Stimulated activated naive B cell treated with anti-CD40 and anti-IgM and Interleukin-4, amounts not matched to agents 10 μg/mL and 1 μg/mL and 100 μg/mL, for 72 hours (primary cell): ENCODE results near the gene NFE2L2.
"Not testable (repeated sequence)": the region's sequence is repeated elsewhere in the genome, so short reads cannot be mapped to it uniquely, and the experiment has no call there.

Source experiments
- ATAC-seq, 2 donors: fragments of 150-1000 bp; cut with Tn5 transposase; replicated peaks; 2 replicates each; pipeline ENCODE4 v1.10.0; 2021; ENCODE audit warnings: moderate library complexity in 1 of 2
- DNase-seq: peaks from one replicate; pipeline ENCODE4 v3.0.0; 2021
- H3K27ac Mint-ChIP-seq: one replicate; pipeline ENCODE4 v1.8.0; 2022; ENCODE audit warnings: mild to moderate bottlenecking, mixed read lengths
- H3K27me3 Mint-ChIP-seq, 2 donors: one replicate each; pipeline ENCODE4 v1.8.0; 2022; ENCODE audit warnings: mixed read lengths in 2 of 2
- H3K36me3 Mint-ChIP-seq, 2 donors: one replicate each; pipeline ENCODE4 v1.8.0; 2022; ENCODE audit warnings: mixed read lengths in 2 of 2, mild to moderate bottlenecking in 1 of 2
- H3K4me1 Mint-ChIP-seq, 2 donors: one replicate each; pipeline ENCODE4 v1.8.0; 2022; ENCODE audit warnings: mixed read lengths in 2 of 2, mild to moderate bottlenecking in 1 of 2
- H3K4me3 Mint-ChIP-seq, 2 donors: one replicate each; pipeline ENCODE4 v1.8.0; 2022; ENCODE audit warnings: mild to moderate bottlenecking in 2 of 2, mixed read lengths in 2 of 2, moderate library complexity in 1 of 2
- H3K9me3 Mint-ChIP-seq, 2 donors: one replicate each; pipeline ENCODE4 v1.8.0; 2022; ENCODE audit warnings: mixed read lengths in 2 of 2, mild to moderate bottlenecking in 1 of 2

NFE2L2 gene

DNA sequence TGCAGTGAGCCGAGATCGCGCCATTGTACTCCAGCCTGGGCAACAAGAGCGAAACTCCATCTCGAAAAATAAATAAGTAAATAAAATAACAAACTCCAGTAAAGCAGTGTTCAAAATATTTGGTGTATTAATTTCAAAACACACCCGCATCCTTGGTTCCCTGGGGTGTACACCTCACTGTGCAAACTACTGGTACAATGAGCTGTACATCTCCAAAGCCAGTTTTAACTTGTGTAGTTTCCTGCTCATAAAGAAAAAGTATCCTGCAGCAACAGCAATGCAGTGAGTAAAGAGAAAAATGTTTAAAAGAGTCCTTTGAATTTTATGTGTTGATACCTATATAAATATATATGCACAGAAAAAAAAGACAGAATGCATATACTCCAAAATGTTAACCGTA lies 4.4 kb upstream of the NFE2L2 start:
- no peaks in the 10 kb centered on the region for H3K9me3 Mint-ChIP-seq
- H3K27ac Mint-ChIP-seq: no peak overlapping the region
- ATAC-seq: no peak
- H3K4me1 Mint-ChIP-seq: peaks cover 13 to 20% of the 10 kb centered on the region in 2 donors
- no peak overlapping the region for H3K4me3 Mint-ChIP-seq
- H3K36me3 Mint-ChIP-seq: no peaks in the 10 kb centered on the region
- H3K27me3 Mint-ChIP-seq: no peaks in the 10 kb centered on the region
- DNase-seq: no peak

DNA sequence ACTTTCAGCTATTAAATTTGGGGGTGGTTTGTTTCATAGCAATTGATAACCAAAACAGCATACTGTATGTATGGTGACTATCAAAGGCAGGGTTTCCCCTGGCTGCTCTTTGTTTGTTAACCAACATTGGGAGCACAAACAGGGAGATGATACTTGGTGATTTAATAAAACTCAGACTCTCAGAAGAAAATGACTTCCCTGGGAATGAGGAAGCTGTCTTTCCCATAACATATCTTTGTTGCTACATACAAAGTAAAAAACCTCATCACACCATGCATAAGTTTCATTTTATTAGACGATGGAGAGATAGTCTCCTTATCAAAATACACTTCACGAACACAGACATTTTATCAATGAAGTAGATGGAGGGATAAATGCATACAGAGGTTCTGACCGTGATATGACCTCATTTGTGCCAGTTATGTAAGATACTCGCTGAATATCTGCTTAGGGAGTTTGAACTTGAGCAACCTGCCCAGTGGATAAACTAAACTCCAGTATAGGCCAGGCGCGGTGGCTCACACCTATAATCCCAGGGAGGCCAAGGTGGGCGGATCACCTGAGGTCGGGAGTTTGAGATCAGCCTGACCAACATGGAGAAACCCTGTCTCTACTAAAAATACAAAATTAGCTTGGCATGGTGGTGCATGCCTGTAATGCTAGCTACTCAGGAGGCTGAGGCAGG lies 3.8 kb upstream of the NFE2L2 start:
- Mint-ChIP-seq H3K9me3 (no peaks in the 10 kb centered on the region), H3K4me3 (no peak overlapping the region), H3K27me3 (no peaks in the 10 kb centered on the region), H3K36me3 (peaks cover 1% of the 10 kb centered on the region in 2 donors), H3K4me1 (peaks cover 13 to 20% of the 10 kb centered on the region in 2 donors), H3K27ac (no peak overlapping the region)
- DNase-seq (no peak), ATAC-seq (no peak)

DNA sequence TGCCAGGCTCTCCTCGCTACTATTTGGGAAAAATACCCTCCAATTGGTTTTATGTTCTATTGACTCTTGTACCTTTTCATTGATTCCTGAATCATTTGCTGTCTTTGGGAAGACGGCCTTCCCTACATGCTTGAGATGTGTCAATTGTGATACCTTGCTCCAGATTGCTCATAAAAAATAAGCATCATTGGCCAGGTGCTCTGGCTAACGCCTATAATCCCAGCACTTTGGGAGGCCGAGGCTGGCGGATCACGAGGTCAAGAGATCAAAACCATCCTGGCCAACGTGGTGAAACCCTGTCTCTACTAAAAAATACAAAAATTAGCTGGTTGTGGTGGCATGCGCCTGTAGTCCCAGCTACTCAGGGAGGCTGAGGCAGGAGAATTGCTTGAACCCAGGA lies 2.4 kb upstream of the NFE2L2 start:
- not testable (repeated sequence) for H3K9me3 Mint-ChIP-seq, H3K4me3 Mint-ChIP-seq, DNase-seq, H3K27me3 Mint-ChIP-seq, ATAC-seq
- peaks cover 10 to 12% of the 10 kb centered on the region in 2 donors for H3K36me3 Mint-ChIP-seq
- H3K4me1 Mint-ChIP-seq: peaks cover 17 to 26% of the 10 kb centered on the region in 2 donors
- peak overlapping the region; percentile 16 for H3K27ac Mint-ChIP-seq

DNA sequence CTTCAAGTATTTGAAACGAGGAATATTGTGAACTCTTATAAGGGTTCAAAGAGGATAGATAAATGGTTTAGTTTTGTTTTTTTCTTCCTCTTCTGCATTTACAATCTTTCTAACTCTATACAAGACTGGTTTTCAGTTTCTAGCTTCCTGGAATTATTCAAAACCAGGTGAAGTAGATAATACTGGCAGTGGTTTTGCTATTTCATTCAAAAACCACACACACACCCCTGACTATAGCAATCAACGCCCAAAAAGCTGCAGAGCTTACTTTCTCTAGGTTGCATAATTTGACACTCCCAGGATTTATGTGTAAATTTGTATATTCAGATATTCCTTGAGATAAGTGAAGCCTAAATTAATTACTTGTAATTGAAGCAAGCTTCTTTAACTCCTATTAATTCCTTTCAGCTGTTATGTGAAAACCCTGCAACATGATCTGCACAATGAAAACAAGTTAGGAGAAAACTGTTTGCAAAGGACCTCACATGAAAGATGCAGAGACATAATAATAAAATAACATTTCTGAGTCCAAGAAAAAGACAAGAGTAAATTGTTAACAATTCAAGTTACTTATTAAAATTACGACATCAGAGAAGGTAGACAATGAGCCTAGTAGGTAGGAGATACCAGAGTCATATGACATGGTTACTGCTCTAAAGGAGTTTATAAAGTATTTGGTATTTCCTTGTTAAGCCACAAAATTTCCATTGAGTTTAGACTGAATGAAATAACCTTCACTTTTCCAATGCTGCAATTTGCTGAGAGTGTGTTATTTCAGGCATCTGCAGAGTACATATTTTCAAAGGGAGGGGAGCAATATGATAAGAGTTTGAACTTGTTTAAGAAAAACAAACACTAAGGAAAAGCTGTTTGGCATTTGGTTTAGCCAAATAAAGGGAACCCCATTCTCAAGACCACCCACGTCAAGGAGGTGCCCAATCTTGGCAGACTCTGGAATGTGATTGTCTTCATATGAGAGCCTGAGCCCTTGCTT lies 1.6 kb upstream of the NFE2L2 start:
- Mint-ChIP-seq H3K4me1 (peaks cover 19 to 34% of the 10 kb centered on the region in 2 donors), H3K4me3 (peak overlapping the region; percentile 91 to 93), H3K27ac (peak overlapping the region; percentile 99), H3K36me3 (peaks cover 11 to 12% of the 10 kb centered on the region in 2 donors), H3K9me3 (no peaks in the 10 kb centered on the region), H3K27me3 (no peaks in the 10 kb centered on the region)
- no peak for DNase-seq
- no peak for ATAC-seq

DNA sequence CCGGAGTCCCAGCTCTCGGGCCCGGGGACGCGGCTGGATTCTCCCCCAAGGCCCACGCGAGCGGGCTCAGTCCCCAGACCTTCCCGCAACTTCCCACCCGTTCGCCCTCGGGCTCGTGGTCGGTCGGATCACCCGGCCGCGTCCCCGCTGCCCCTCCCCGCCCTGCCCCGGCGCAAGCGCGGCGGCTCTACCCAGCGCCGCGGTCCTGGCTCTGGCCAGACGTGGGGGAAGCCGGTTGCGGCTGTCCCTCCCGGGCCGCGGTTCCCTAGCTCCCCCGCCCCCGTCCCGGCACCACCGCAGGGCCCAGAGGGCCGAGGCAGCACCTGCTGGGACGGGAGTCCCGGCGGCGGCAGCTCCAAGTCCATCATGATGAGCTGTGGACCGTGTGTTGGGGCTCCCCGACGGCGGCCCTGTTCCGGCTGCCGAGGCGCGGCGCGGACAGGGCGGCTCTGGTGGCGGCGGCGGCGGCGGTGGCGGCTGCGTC lies 276 bp downstream of the NFE2L2 start:
- Mint-ChIP-seq H3K9me3 (no peaks in the 10 kb centered on the region), H3K27ac (peak overlapping the region; percentile 99), H3K4me3 (peak overlapping the region; percentile 91 to 93), H3K36me3 (peaks cover 18 to 20% of the 10 kb centered on the region in 2 donors), H3K27me3 (no peaks in the 10 kb centered on the region), H3K4me1 (peaks cover 25 to 51% of the 10 kb centered on the region in 2 donors)
- no peak for DNase-seq
- peak in 1 of 2 donors; percentile 28 for ATAC-seq

DNA sequence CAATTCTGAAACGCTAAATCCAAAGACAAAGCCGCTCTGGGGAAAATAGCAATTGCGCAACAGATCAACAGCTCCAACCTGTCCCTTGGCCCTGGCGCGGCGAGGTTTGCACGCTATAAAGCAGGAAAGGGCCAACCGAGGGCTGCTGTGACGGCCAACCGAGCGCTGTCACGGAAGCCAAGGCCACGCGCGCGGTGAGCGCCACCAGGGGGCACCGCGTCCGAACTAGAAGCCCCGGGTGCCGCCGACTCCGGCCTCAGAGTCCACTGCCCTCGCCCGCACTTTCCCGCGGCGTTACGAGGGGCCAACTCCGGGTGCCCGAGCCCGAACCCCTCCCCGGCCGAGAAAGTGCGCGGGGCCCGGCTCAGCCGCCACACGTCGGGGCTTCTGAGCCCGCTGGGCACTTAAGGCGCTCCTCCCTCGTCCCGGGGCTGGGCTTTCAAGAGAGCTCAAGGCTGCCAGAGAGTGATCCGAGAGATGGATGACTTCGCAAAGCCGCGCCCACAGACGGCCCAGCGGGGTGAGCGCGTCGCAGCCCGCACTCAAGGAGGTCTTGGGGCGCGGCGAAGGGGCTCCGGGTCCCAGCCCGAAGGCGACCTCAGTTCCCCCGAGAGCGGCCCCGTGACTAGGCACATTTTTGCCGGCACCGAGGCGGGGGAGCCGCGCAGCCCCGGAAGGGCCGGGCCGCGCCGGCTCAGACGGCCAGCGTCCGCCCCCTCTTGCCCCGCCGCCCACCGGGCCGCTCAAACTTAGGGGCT lies 897 bp downstream of the NFE2L2 start:
- H3K36me3 Mint-ChIP-seq: peaks cover 20 to 21% of the 10 kb centered on the region in 2 donors
- H3K4me3 Mint-ChIP-seq: peak overlapping the region; percentile 91 to 93
- H3K27ac Mint-ChIP-seq: peak overlapping the region; percentile 99
- ATAC-seq: peak; percentile 62 to 65
- no peaks in the 10 kb centered on the region for H3K27me3 Mint-ChIP-seq
- H3K9me3 Mint-ChIP-seq: no peaks in the 10 kb centered on the region
- DNase-seq: peak; percentile 92
- H3K4me1 Mint-ChIP-seq: peaks cover 25 to 57% of the 10 kb centered on the region in 2 donors

DNA sequence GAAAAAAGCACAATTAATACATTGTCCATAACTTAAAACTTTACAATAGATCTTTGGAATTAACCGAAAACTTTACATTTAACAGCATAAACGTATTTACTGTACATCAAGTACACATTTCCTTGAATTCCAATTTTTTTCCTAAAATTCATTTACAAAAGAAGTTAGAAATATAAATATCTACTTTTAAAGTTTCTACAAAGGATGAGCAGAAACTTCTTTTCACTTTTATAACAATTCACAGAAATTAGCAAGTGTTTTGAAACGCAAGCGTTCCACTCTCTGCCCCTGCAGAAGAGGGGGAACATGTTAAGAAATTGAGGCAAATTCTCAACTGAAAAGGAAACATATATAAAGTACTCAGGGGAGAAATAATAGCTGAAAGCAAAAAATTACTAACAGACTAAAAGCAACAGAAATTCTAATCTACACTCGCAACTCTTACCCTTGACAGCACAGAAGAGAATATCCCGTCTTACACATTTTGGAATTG lies 1.5 kb downstream of the NFE2L2 start:
- Mint-ChIP-seq H3K27me3 (no peaks in the 10 kb centered on the region), H3K9me3 (peaks cover 0 to 4% of the 10 kb centered on the region in 2 donors), H3K27ac (peak overlapping the region; percentile 99), H3K4me3 (peak overlapping the region; percentile 91 to 93), H3K4me1 (peaks cover 27 to 63% of the 10 kb centered on the region in 2 donors), H3K36me3 (peaks cover 23 to 28% of the 10 kb centered on the region in 2 donors)
- DNase-seq: no peak
- no peak for ATAC-seq

DNA sequence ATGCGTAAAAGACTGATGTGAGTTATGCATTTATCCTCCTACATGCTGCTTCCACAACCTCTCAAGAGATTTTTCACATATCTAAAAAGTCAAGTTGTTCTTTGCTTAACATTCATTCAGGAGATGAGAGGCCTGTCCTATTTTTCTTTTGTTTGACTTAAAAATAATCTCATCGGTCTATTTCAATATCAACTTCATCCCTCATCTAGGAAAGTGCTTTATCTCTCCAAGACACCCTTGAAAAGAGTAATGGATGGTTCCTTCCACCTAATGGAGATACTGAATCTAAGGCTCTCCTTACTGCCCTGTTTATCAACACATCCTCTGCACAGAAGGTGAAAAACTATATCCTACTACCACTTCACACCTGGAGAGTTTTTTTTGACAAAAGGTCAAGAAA lies 2.4 kb downstream of the NFE2L2 start:
- Mint-ChIP-seq H3K36me3 (peaks cover 26 to 36% of the 10 kb centered on the region in 2 donors), H3K4me1 (peaks cover 30 to 66% of the 10 kb centered on the region in 2 donors), H3K9me3 (peaks cover 0 to 4% of the 10 kb centered on the region in 2 donors), H3K27me3 (no peaks in the 10 kb centered on the region), H3K27ac (peak overlapping the region; percentile 95), H3K4me3 (peak overlapping the region; percentile 84 to 91)
- ATAC-seq (no peak), DNase-seq (no peak)

DNA sequence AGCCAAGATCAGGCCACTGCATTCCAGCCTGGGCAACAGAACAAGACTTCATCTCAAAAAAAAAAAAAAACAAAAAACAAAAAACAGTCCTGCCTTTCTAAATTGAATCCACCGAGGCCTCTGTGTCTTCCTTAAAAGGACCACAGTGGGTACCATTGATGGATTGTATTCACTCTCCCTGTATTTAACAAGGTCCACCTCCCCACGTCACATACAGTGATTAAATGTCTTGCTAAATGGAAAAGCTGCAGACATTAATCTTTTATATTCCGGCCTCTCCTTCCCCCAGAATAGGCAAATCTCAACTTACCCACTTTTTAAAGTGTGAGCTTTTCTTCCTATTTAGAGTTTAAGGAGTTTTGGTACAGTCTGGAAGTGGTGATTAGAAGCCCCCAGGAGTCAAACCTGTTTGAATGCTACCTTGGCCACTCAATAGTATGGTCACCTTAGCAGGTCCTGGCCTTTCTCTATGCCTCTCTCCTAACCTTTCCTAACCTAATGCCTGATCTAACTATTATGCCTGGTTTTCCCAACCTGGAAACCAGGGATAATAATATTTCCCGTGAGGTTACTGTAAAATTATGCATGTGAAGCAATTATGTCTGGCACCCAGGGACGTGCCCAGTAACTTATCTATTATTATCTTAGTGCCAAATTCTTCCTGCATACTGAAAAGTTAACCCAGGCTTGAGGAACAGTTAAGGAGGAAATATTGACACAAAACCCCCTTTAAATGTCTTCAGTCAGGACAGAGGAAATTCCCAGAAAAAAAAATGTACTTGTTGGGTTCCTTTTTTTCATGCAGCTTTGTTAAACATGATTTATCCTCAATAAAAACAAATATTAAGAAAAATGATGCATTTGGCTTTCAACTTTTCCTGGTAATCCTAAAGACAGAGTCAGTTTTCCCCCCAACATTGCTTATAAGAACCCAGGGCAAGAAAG lies 3.1 kb downstream of the NFE2L2 start:
- peak overlapping the region; percentile 95 for H3K27ac Mint-ChIP-seq
- peak overlapping the region; percentile 84 to 91 for H3K4me3 Mint-ChIP-seq
- H3K36me3 Mint-ChIP-seq: peaks cover 26 to 40% of the 10 kb centered on the region in 2 donors

DNA sequence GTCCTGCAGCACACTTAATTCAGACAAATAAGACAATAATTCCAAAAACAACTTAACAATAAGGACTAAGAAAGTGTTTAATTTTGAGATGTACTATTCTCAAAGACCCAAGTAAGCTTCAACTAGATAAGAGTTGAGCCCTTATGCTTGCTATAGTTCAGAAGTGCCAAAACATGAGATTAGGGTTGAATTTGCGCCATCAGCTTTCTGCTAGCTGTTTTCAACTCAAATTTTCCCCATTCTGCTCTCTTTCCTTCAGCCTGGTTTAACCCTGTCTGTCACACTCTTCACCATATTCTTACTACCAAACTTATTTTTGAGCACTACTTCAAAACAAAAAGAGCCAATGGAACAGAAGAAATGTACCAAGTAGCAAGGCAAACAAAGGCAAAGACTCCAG lies 4.1 kb downstream of the NFE2L2 start:
- Mint-ChIP-seq H3K4me3 (peak overlapping the region; percentile 37 to 66), H3K27me3 (no peaks in the 10 kb centered on the region), H3K36me3 (peaks cover 27 to 40% of the 10 kb centered on the region in 2 donors), H3K27ac (no peak overlapping the region), H3K9me3 (peaks cover 0 to 4% of the 10 kb centered on the region in 2 donors), H3K4me1 (peaks cover 20 to 70% of the 10 kb centered on the region in 2 donors)
- no peak for DNase-seq
- ATAC-seq: no peak

More for the DNA sequence above, 3.1 kb downstream of the NFE2L2 start:
- ATAC-seq (no peak), DNase-seq (no peak)
- peaks cover 0 to 4% of the 10 kb centered on the region in 2 donors for H3K9me3 Mint-ChIP-seq
- no peaks in the 10 kb centered on the region for H3K27me3 Mint-ChIP-seq
- H3K4me1 Mint-ChIP-seq: peaks cover 23 to 66% of the 10 kb centered on the region in 2 donors

DNA sequence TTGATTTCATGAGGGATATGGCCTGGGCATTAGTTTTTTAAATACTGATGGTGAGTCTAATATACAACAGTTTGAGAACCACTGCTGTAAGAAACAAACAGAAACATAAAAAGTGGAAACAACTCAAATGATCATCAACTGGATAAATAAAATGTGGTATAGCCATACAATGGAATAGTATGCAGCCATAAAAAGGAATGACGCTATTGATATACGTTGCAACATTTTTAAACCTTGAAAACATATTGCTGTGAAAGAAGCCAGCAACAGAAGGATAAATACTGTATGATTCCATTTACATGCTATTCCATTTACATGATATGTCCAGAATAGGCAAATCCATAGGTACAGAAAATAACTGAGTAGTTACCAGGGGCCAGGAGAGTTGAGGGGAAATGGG lies 6.5 kb downstream of the NFE2L2 start:
- H3K27ac Mint-ChIP-seq: no peak overlapping the region
- no peak for ATAC-seq
- peaks cover 26 to 48% of the 10 kb centered on the region in 2 donors for H3K36me3 Mint-ChIP-seq
- DNase-seq: no peak
- no peak overlapping the region for H3K4me3 Mint-ChIP-seq
- H3K27me3 Mint-ChIP-seq: no peaks in the 10 kb centered on the region
- H3K4me1 Mint-ChIP-seq: peaks cover 27 to 93% of the 10 kb centered on the region in 2 donors
- peaks cover 0 to 4% of the 10 kb centered on the region in 2 donors for H3K9me3 Mint-ChIP-seq

DNA sequence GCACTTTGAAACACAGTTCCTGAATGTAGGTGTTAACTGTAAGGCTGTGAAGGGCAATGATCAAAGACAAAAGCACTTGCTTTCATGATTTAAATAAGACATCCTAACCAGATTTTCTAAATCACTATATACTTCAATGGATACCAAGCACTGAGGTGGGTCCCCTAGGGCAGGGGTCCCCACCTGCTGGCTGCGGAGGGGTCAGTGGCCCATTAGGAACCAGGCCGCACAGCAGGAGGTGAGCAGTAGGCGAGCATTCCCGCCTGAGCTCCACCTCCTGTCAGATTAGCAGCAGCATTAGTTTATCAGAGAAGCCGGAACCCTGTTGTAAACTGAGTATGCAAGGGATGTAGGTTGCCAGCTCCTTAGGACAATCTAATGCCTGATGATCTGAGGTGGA lies 7.1 kb downstream of the NFE2L2 start:
- peaks cover 30 to 51% of the 10 kb centered on the region in 2 donors for H3K36me3 Mint-ChIP-seq
- ATAC-seq (no peak), DNase-seq (no peak)
- H3K4me3 Mint-ChIP-seq: no peak overlapping the region
- H3K9me3 Mint-ChIP-seq: peaks cover 0 to 4% of the 10 kb centered on the region in 2 donors
- H3K4me1 Mint-ChIP-seq: peaks cover 32 to 98% of the 10 kb centered on the region in 2 donors
- peak overlapping the region; percentile 9 for H3K27ac Mint-ChIP-seq
- H3K27me3 Mint-ChIP-seq: no peaks in the 10 kb centered on the region

DNA sequence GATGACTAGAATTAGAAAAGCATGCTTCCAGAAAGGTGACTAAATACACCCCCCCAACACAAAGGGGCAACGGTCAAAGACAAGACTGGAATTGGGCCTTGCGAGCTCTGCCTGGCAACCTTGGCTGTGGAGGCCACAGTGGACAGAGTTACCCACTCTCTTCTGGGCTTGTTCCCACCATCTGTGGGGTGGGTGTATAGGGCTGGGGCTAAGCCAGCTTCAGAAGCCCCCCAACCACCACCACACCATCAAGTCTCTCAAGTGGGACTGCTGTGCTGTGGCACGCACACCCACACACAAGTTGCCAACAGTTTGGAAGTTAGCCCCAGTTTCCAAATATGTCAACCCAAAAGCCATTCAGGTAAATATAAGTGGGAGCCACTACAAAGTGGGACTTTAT lies 7.8 kb downstream of the NFE2L2 start:
- ATAC-seq: no peak
- peaks cover 0 to 4% of the 10 kb centered on the region in 2 donors for H3K9me3 Mint-ChIP-seq
- no peak for DNase-seq
- H3K36me3 Mint-ChIP-seq: peaks cover 31 to 49% of the 10 kb centered on the region in 2 donors
- H3K27ac Mint-ChIP-seq: peak overlapping the region; percentile 9
- no peak overlapping the region for H3K4me3 Mint-ChIP-seq
- H3K27me3 Mint-ChIP-seq: no peaks in the 10 kb centered on the region
- H3K4me1 Mint-ChIP-seq: peaks cover 31 to 96% of the 10 kb centered on the region in 2 donors
